ENCODE results near the gene RRP1.

The RRP1 gene

DNA sequence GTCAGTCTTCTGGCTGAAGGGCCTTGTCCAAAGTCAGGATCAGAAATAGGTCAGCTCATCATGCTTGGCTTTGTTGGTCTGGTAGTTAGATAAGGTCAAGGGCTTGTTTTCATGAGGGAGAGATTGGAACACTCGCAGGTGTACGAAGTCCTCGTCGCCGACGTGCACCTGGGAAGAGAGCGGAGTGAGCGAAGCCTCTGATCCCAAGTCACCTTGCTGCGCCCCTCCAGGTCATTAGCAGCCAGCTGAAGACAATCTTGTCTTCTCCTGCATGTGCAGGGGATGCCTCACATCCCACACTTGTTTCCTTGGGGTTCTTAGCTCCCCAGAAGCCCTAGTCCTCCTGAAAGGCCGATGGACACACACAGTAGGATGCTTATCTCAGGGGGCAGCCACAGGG lies 15.2 kb upstream of the RRP1 start:
- no peak overlapping the region for H3K27ac ChIP-seq
- no peak for TF ChIP-seq ZFX (IDR thresholded peaks at IDR 0.05)
- TF ChIP-seq, protein P1, sequence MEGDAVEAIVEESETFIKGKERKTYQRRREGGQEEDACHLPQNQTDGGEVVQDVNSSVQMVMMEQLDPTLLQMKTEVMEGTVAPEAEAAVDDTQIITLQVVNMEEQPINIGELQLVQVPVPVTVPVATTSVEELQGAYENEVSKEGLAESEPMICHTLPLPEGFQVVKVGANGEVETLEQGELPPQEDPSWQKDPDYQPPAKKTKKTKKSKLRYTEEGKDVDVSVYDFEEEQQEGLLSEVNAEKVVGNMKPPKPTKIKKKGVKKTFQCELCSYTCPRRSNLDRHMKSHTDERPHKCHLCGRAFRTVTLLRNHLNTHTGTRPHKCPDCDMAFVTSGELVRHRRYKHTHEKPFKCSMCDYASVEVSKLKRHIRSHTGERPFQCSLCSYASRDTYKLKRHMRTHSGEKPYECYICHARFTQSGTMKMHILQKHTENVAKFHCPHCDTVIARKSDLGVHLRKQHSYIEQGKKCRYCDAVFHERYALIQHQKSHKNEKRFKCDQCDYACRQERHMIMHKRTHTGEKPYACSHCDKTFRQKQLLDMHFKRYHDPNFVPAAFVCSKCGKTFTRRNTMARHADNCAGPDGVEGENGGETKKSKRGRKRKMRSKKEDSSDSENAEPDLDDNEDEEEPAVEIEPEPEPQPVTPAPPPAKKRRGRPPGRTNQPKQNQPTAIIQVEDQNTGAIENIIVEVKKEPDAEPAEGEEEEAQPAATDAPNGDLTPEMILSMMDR (conservative IDR thresholded peaks at IDR 0.05) = no peak

DNA sequence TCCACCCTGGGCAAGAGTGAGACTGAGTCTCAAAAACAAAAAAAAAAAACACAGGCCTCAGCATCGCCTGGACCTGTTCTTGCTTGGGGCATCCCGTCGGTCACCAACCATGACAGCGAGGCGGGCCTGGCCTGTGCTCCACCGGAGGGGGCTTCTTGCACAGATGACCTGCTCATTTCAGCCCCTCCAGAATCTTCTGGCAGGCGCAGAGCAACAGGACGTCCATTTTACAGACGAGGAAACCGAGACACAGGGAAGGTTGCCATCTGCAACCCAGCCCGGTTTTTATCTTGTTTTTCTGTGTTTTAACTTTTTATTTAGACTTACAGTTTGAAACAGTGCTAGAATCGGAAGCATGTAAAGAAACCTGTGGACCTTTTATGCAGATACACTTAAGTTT lies 14.2 kb upstream of the RRP1 start:
- H3K27ac ChIP-seq = peak overlapping the region; percentile 88
- TF ChIP-seq, protein P1 (conservative IDR thresholded peaks at IDR 0.05) = no peak
- no peak for TF ChIP-seq ZFX (IDR thresholded peaks at IDR 0.05)

DNA sequence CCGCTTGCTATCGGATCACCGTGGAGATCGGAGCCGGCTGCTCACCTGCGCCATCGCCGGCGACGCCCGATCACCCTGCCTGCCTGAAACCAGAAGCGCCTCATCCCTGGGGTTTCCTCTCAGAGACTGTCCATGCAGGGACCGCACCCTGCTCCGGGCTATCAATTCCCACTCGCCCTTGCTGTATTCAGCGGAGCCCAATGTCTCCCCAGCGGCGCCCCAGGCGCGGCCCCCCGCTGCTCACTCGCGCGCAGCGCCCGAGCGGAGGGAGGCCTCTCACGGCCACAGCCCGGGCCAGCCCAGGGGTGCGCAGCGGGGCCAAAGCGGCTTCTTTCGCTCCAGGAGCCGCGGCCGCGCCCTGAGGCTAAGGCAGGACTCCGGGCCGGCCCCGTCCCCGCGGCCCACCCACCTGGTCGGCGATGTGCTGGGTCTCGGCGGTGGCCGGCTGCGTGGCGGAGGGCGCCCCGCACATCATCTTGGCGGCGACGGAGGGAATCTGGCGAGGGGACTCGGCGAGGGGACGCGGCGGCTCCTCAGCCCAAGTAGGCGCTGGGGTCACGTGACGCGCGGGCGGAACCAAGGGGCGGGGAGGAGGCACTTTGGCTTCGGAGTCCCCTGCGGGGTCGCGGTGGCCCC lies 13.5 kb upstream of the RRP1 start, which contains the start of gene CSTB:
TSS of gene CSTB (minus strand) at position 514 of the 636 bp plus-strand sequence. CDS start at position 475, 39 bp downstream.
- peak within 1 kb of the TSS; percentile 88 for H3K27ac ChIP-seq
- TF ChIP-seq ZFX (IDR thresholded peaks at IDR 0.05) = peak; percentile 79; the same call in 1 of the 2 replicates
- TF ChIP-seq, protein P1 (conservative IDR thresholded peaks at IDR 0.05) = no peak

DNA sequence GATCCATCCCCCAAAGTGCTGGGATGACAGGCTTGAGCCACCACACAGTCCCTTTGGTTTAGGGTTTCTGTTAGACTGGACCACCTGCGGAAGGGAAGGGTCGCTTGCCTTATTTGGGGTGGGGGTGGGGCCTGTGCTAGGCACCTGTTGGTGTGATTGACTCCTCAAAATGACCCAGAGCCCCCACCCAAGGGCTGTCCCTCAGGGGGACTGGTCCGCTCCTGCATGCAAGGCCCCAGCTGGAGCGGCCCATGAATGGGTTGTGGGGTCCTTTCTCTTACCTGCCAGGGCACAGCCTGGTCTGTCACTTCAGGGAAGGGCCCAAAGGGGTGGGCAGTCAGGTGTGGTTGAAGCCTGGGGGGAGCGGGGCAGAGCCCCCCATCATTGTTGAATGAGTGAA lies 11.4 kb upstream of the RRP1 start:
- no peak overlapping the region for H3K27ac ChIP-seq
- TF ChIP-seq, protein P1 (conservative IDR thresholded peaks at IDR 0.05) = no peak
- no peak for TF ChIP-seq ZFX (IDR thresholded peaks at IDR 0.05)

DNA sequence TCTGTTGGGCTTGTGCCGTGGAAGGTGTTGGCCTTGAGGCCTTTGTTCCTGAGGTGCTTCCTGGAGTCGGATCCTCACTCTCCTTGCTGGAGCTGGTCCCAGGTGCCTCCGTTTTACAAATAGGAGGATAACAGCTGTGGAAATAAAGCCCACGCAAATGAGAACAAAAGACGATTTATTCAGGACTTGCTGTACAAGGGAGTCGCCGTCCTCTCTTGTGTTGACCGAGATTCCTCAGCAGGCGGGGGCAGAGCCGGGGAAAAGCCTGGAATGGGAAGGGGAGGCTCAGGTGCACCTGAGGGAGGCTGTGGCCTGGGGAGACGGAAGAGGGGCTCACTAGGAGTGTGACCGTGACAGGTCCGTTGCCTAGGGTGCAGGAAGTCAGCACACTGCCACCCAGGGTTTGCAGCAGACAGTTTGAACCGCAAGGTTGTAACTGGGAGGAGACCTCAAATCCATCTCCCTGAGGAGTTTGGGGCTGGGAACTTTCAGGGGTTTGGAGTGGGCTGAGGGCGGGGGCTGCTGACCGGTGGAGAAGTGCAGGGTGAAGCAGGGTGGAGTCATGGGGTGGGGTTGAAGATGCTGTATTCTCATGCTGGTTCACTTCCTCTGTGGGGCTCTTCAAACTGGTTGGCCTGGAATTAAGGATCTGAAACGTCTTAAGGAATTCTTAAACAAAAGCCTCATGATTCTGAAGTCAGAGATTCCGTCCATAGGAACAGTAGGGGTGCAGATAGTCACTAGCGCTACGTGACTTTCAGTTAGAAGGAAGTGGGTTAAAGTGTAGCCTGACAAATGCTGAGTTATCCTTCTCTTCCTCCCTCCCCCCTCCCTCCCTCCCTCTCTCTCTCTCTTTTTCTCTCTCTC lies 10.7 kb upstream of the RRP1 start:
- H3K27ac ChIP-seq = no peak overlapping the region
- TF ChIP-seq, protein P1 (conservative IDR thresholded peaks at IDR 0.05) = no peak
- no peak for TF ChIP-seq ZFX (IDR thresholded peaks at IDR 0.05)

DNA sequence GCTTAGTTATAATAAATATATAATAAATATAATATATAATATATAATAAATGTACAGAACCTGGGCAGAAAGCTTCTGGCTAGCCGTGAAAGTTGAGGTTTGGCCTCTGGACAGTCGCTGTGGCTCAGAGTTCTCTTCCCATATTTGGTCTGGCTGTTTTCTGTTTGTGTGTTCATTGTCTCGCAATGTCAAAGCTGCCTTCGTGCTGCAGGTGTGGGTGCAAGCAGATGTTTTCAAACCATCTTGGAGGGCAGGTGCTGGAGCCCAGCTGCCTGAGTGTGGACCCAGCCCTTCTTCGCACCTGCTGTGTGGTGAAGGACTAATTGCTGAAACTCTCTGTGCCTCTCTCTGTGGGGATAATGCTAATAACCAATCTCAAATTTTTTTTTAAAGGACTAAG lies 9.7 kb upstream of the RRP1 start:
- H3K27ac ChIP-seq = no peak overlapping the region
- TF ChIP-seq, protein P1 (conservative IDR thresholded peaks at IDR 0.05) = no peak
- no peak for TF ChIP-seq ZFX (IDR thresholded peaks at IDR 0.05)

DNA sequence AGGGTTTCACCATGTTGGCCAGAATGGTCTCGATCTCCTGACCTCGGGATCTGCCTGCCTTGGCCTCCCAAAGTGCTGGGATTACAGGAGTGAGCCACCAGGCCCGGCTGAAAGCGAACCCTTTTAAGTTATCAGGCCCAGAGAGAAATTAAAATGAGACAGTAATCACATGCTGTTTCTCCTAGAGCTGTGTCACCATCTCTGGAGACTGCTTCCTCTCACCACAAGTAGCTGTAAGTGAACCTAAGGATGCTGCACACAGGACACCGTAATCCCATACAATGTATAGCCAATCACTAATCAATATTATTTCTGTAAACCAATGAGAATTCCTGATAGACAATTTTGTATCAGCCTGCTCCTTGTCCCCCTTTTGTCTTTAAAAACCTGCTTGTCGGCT lies 7.5 kb upstream of the RRP1 start:
- no peak overlapping the region for H3K27ac ChIP-seq
- no peak for TF ChIP-seq ZFX (IDR thresholded peaks at IDR 0.05)

All from C4-2B (cell line).